ENCODE measurements around the gene SASH1.

DNA sequence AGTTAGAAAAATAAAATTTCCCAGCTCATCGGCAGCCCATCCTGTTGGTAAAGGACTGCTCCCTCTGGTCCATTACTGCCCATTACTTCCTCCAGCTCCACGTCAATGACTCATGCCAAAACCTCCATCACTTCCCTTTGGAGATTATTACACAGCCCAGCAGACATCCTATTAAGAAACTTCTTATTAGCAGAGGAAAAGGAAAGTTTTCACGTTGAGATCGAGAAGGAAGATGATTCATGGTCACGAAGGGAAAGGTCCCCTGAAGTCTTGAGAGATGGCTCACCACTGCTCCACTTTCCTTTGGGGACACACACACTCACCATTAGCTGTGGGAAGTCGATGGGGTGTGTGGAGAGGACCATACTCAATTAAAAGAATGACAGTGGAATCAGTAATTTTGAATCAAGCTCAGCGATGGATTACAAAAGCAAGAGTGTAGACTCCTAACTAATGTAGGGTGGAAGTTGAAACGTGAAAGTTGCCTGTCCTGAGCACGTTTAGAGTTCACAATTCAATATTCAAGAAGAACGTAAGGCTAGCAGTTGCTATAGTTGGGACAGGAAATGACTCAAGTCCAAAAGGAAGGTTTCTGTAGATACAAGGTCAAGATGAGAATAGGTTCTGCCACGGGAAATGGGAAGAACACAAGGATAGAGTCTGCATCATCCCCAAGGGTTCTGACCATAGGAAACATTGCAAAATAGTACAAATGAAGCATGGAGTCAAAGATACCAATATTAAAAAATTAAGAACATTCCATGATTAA is 21.6 kb downstream of the SASH1 start:
- no peak for TF ChIP-seq SUZ12 (IDR thresholded peaks at IDR 0.05; ENCODE audit: extremely low read depth, insufficient read depth, insufficient read length)
- TF ChIP-seq YY1 (IDR thresholded peaks at IDR 0.05; ENCODE audit: insufficient read depth, insufficient read length), result no peak
